Small intestine (tissue), 7 donors: ENCODE data around the gene PHACTR1. TPM values are rescaled to one million over a fixed set of nuclear protein-coding genes. Genes with fewer than 3 reads are reported as not detected.

Experiments
- DNase-seq, 2 donors: peaks; one replicate each; pipeline versions ENCODE4 v3.0.0 to v3.0.0-alpha.2; 2013
- FAIRE-seq: peaks from 2 replicates; lab custom pipeline; 2012; peaks lifted over from hg19 to GRCh38; lab: Jason Lieb, UNC
- H3K27ac ChIP-seq, 3 donors: one replicate each; pipeline ENCODE4 v1.5.1; 2013; ENCODE audit warnings: low read length in 2 of 3, mild to moderate bottlenecking in 2 of 3, control low read depth in 1 of 3, inconsistent platforms in 1 of 3, low read depth in 1 of 3, moderate library complexity in 1 of 3
- H3K27me3 ChIP-seq, 3 donors: one replicate each; pipeline ENCODE4 v1.6.1; 2013; ENCODE audit warnings: low read length in 3 of 3, inconsistent platforms in 1 of 3; ENCODE audit not compliant: control insufficient read depth in 3 of 3, insufficient read depth in 3 of 3
- H3K36me3 ChIP-seq, 3 donors: one replicate each; pipeline ENCODE4 v1.6.1; 2013; ENCODE audit warnings: low read length in 3 of 3, inconsistent platforms in 1 of 3, low read depth in 1 of 3, mild to moderate bottlenecking in 1 of 3, moderate library complexity in 1 of 3; ENCODE audit not compliant: control insufficient read depth in 3 of 3, insufficient read depth in 2 of 3
- H3K4me1 ChIP-seq, 3 donors: one replicate each; pipeline ENCODE4 v1.6.1; 2013; ENCODE audit warnings: low read length in 2 of 3, inconsistent platforms in 1 of 3, low read depth in 1 of 3, mild to moderate bottlenecking in 1 of 3, moderate library complexity in 1 of 3; ENCODE audit not compliant: control insufficient read depth in 3 of 3, insufficient read depth in 2 of 3
- H3K4me3 ChIP-seq, 3 donors: one replicate each; pipeline ENCODE4 v1.5.1; 2013; ENCODE audit warnings: low read length in 3 of 3, control low read depth in 1 of 3, inconsistent platforms in 1 of 3, low read depth in 1 of 3, mild to moderate bottlenecking in 1 of 3, moderate library complexity in 1 of 3
- H3K9me3 ChIP-seq, 2 donors: one replicate each; pipeline ENCODE4 v1.6.1; 2013; ENCODE audit warnings: low read depth in 1 of 2, low read length in 1 of 2; ENCODE audit not compliant: control insufficient read depth in 2 of 2, insufficient read depth in 1 of 2
- WGBS, 3 donors: extraction: QIAGEN DNeasy Blood & Tissue Kit; methylation state at CpG; one replicate each; pipeline ENCODE4 v1.1.7; 2013; 5-methylcytosine and 5-hydroxymethylcytosine counted together
- polyA plus RNA-seq, 4 donors: library from polyadenylated mRNA; stranded (reverse) in 3 of 4; unstranded in 1 of 4; fragments of 200-250 nt in 3 of 4; fragments of 120-200 nt in 1 of 4; gene quantifications; one replicate each; pipeline versions ENCODE4 v1.2.1 to v1.2.3, GENCODE V29; 2013
- donor health status: healthy with polysubstance abuse.
- donor health status: control.
- donor health status: control.
- donor health status: Bipolar disorder and iron deficiency.
- donor health status: healthy.

The PHACTR1 gene
- polyA plus RNA-seq, 4 donors = 0.67 to 3.8 (median 1.8) TPM

DNA sequence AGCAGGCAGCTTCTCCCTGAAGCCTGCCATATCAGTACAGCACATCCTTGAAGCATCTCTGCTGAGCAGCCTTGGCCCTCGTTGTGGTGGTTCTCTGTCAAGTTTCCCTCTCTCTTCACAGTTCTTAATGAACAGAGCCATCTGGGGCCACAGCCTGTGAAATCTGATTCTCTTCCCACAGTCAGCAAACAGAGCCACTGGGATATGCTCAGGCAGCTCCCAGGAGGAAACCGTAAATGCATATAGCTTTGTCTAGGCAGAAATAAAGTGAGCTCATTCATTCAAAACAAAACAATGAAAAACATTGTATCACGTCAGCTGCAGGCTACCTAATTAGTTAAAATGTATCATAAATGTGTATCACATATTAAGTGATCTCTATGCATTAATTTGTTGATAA lies 531.5 kb downstream of the PHACTR1 start:
- Histone ChIP-seq H3K9me3 (no peaks in the 10 kb centered on the region), H3K36me3 (no peaks in the 10 kb centered on the region), H3K27me3 (no peaks in the 10 kb centered on the region), H3K4me3 (no peak overlapping the region), H3K4me1 (no peaks in the 10 kb centered on the region), H3K27ac (no peak overlapping the region)
- no peak for DNase-seq
- 69 to 86% (median 69%) methylated on average over 3 of the region's 3 CpGs for WGBS, 3 donors
- no peak for FAIRE-seq

DNA sequence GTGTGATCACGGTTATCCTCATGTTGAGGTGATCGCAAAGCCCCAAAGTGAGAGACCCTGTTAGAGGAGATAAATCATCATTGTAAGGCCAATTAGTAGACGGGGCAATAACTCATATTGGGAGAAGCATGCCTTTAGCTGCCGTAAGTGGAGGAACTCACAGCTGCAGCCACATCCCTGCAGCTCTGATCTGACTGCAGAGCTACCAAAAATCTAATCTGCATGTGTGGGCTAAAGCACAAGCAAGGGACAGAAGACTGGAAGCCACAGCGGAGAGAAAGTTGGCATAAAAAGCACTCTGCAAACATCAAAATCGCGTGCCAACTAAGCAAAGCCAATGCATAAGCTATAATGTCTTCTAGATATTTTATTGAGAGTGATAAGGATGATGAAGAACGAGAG lies 532.0 kb downstream of the PHACTR1 start:
- Histone ChIP-seq H3K27ac (no peak overlapping the region), H3K27me3 (no peaks in the 10 kb centered on the region), H3K36me3 (no peaks in the 10 kb centered on the region), H3K4me1 (no peaks in the 10 kb centered on the region), H3K9me3 (no peaks in the 10 kb centered on the region), H3K4me3 (no peak overlapping the region)
- WGBS, 3 donors = 87 to 90% (median 88%) methylated on average over 8 of the region's 8 CpGs
- no peak for FAIRE-seq
- DNase-seq = no peak

DNA sequence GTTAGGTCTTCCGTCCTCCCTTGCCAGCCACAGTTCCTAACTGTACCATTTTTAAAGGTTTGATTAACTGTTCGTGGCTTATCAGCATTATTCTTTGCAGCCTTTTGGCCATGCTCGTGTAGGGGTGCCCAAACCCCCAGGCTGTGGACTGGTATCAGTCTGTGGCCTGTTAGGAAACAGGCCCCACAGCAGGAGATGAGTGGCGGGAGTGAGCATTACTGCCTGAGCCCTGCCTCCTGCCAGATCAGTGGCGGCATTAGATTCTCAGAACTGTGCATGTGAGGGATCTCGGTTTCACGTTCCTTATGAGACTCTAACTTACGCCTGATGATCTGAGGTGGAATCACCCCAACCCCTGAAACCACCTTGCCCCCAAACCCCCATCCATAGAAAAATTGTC lies 532.4 kb downstream of the PHACTR1 start:
- Histone ChIP-seq H3K9me3 (no peaks in the 10 kb centered on the region), H3K4me3 (no peak overlapping the region), H3K27ac (no peak overlapping the region), H3K4me1 (no peaks in the 10 kb centered on the region), H3K36me3 (no peaks in the 10 kb centered on the region), H3K27me3 (no peaks in the 10 kb centered on the region)
- DNase-seq = no peak
- no peak for FAIRE-seq
- WGBS, 3 donors = 89 to 91% (median 91%) methylated on average over 8 of the region's 8 CpGs

DNA sequence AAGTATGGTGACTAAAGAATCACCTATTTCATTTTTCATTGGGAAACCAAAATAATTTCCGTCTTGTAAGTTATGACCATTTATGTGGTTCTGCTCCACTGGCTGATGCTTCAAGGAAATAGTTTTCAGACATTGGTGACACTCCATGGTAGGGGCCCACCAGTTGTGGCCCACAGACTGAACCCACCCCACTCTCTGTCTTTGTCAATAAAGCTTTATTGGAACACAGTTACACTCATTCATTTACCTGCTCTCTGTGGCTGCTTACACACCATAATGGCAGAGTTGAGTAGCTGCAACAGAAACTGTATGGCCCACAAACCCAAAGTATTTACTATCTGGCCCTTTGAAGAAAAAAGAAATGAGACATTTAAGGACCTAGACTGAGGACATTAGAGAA lies 533.2 kb downstream of the PHACTR1 start:
- Histone ChIP-seq H3K27me3 (no peaks in the 10 kb centered on the region), H3K4me1 (no peaks in the 10 kb centered on the region), H3K36me3 (no peaks in the 10 kb centered on the region), H3K27ac (no peak overlapping the region), H3K9me3 (no peaks in the 10 kb centered on the region), H3K4me3 (no peak overlapping the region)
- WGBS, 3 donors = 94 to 96% (median 96%) methylated on average over 1 of the region's 1 CpG
- DNase-seq = no peak
- FAIRE-seq = no peak

DNA sequence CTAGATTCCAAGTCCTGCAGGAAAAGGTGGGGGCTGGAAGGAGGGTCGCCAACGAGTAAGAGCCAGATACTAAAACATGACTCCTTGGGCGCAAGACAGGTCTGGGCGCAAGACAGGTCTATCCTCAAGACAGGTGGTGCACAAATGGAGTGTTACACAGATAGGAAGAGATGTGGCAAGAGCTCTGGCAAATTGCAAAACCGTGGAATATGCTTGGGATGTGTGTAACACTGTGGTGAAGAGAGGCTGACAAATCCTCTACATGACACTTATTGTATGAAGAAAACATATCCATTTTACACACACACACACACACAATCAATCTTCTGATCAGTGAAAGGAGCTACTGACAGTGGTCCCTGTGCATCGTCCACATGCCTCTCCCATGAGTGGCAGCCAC lies 534.1 kb downstream of the PHACTR1 start:
- Histone ChIP-seq H3K4me3 (no peak overlapping the region), H3K36me3 (no peaks in the 10 kb centered on the region), H3K4me1 (no peaks in the 10 kb centered on the region), H3K9me3 (peaks cover 0 to 2% of the 10 kb centered on the region in 2 donors), H3K27ac (no peak overlapping the region), H3K27me3 (no peaks in the 10 kb centered on the region)
- DNase-seq (no peak), FAIRE-seq (no peak)
- 79 to 92% (median 87%) methylated on average over 6 of the region's 6 CpGs for WGBS, 3 donors

DNA sequence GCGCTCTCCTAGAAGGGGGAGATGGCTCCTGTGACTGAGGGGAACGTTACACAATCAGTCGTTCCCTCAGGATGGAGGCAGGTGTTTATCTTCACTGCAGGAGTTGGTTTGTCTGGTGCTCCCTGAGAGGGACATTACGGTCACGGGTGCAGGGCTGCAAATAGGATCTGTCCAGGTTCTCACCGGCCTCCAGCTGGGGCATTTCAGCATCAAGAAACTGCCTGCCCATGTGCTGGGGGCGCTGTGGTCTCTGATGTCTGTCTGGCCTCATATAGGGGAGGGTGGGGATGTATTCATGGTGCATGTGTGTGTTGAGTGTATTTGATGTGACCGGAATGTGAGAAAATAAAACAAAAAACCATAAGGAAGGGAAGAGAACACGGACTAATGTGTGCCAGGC lies 534.7 kb downstream of the PHACTR1 start:
- WGBS, 3 donors = 83 to 94% (median 85%) methylated on average over 9 of the region's 9 CpGs
- no peak for FAIRE-seq
- DNase-seq = no peak
- H3K27ac ChIP-seq = no peak overlapping the region
- H3K4me3 ChIP-seq = no peak overlapping the region
- H3K9me3 ChIP-seq = peaks cover 0 to 6% of the 10 kb centered on the region in 2 donors
- no peaks in the 10 kb centered on the region for H3K4me1 ChIP-seq
- H3K36me3 ChIP-seq = no peaks in the 10 kb centered on the region
- H3K27me3 ChIP-seq = no peaks in the 10 kb centered on the region

DNA sequence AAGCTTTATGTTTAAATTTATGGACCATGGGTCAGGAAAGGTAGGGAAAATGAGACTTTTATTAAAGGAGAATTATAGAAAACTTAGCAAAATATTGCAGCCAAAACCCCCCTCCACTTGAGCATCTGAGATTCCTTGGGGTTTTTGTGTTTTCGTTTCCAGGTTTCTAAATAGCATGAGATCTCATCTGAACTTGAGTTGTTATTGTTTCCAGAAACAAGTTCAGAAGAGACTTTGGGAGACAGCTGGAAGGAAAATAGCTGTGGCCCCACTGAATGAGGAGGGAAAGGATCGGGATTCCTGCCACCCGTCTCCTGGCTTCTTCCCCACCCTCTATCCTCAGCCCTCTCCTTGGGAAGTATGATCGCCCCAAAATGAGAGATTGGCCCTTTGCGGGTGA lies 536.2 kb downstream of the PHACTR1 start:
- Histone ChIP-seq H3K4me1 (no peaks in the 10 kb centered on the region), H3K4me3 (no peak overlapping the region), H3K36me3 (no peaks in the 10 kb centered on the region), H3K27ac (no peak overlapping the region), H3K27me3 (no peaks in the 10 kb centered on the region), H3K9me3 (peaks cover 0 to 6% of the 10 kb centered on the region in 2 donors)
- DNase-seq = no peak
- WGBS, 3 donors = 89 to 96% (median 90%) methylated on average over 5 of the region's 5 CpGs
- FAIRE-seq = no peak

DNA sequence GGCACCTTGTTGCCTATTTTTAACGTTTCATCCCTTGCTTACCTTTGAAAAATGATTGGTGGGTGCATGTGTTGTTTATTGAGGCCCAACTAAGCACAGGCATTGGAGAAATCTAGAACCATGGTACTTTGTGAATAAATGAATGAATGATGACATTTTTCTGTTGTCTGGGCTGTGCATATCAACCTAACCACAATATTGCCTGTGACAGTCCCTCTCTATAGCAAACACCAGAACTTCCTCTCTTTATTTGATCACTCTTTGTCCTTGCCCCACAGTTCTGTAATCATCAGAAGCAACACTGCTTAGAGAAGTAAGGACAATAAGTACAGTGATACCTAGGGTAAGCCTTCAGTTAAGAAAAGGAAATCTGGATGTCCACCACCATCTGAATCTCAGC lies 536.7 kb downstream of the PHACTR1 start:
- Histone ChIP-seq H3K36me3 (no peaks in the 10 kb centered on the region), H3K9me3 (peaks cover 0 to 6% of the 10 kb centered on the region in 2 donors), H3K27ac (no peak overlapping the region), H3K4me3 (no peak overlapping the region), H3K27me3 (no peaks in the 10 kb centered on the region), H3K4me1 (no peaks in the 10 kb centered on the region)
- FAIRE-seq = no peak
- 58 to 82% (median 77%) methylated on average over 1 of the region's 1 CpG for WGBS, 3 donors
- no peak for DNase-seq

DNA sequence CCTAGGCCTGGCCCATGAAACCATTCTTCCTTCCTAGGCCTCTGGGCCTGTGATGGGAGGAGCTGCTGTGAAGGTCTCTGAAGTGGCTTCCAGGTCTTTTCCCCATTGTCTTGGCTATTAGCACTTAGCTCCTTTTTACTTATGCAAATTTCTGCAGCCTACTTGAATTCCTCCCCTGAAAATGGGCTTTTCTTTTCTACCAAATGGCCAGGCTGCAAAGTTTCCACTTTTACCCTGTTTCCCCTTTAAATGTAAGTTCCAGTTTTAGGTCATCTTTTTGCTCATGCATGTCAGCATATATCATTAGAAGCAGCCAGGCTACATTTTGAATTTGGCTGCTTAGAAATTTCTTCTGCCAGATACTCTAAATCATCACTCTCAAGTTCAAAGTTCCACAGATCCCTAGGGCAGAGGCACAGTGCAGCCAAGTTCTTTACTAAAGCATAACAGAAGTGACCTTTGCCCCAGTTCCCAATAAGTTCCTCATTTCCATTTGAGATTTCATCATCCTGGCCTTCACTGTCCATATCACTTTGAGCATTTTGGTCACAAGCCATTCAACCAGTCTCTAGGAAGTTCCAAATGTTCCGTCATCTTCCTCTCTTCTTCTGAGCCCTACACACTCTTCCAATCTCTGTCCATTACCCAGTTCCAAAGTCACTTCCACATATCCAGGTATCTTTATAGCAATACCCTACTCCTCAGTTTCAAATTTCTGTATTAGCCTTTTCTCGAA lies 539.9 kb downstream of the PHACTR1 start:
- WGBS, 3 donors = 88 to 97% (median 97%) methylated on average over 2 of the region's 2 CpGs

More for the DNA sequence above, 539.9 kb downstream of the PHACTR1 start:
- Histone ChIP-seq H3K4me3 (no peak overlapping the region), H3K36me3 (no peaks in the 10 kb centered on the region), H3K27me3 (no peaks in the 10 kb centered on the region), H3K27ac (no peak overlapping the region), H3K4me1 (no peaks in the 10 kb centered on the region), H3K9me3 (peaks cover 0 to 6% of the 10 kb centered on the region in 2 donors)
- DNase-seq = peak in 1 of 2 donors; percentile 64
- no peak for FAIRE-seq
